Measurements from ENCODE around the gene DHX32.
"Not testable (repeated sequence)": the region's sequence is repeated elsewhere in the genome, so short reads cannot be mapped to it uniquely, and the experiment has no call there.

Gene DHX32

DNA sequence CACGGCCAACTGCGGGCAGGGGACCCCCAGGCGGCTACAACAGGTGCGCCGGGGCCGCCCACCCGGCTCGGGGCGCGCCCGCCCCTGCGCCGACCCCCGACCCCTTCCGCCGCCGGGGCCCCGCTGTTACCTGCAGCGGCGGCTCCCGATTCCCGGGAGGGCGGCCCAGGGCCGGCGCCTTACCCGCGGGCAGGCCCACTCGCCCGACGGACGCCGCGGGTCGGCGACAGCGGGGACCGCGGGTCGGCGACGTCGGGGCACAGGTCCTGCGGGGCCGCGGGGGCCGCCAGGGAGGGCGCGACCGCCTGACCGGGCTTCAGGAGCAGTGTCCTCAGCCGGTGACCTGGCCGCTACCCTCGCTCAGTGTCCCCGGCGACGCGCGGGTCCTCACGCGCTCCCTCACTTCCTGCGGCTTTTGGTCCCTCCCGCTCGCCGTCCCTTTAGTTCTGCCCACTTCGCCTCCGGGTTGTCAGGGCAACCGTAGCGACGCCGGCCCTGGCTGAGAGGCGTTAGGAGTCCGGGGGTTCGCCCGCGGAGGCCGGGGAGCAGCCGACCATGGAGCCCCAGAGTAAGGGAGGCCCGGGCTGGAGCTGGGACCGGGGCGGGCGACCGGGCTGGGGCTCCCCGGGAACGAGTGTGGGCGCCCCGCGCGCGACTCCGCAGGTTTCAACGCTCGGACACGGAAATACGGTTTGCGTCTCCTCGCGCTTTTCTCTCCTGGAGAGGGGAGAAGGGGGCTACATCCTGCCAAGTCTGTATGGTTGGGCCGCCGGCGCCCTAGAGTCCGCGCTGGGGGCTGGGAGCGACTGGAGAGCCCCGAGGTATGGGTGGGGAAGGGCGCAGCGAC lies 15.2 kb upstream of the DHX32 start, which contains the start of gene FANK1:
FANK1 (plus strand) TSS at position 477 of the 847 bp plus-strand sequence; CDS start at position 556, 79 bp downstream.
- peak; percentile 67 to 78 for DNase-seq (ENCODE audit: low read depth in 2 of 2)

DNA sequence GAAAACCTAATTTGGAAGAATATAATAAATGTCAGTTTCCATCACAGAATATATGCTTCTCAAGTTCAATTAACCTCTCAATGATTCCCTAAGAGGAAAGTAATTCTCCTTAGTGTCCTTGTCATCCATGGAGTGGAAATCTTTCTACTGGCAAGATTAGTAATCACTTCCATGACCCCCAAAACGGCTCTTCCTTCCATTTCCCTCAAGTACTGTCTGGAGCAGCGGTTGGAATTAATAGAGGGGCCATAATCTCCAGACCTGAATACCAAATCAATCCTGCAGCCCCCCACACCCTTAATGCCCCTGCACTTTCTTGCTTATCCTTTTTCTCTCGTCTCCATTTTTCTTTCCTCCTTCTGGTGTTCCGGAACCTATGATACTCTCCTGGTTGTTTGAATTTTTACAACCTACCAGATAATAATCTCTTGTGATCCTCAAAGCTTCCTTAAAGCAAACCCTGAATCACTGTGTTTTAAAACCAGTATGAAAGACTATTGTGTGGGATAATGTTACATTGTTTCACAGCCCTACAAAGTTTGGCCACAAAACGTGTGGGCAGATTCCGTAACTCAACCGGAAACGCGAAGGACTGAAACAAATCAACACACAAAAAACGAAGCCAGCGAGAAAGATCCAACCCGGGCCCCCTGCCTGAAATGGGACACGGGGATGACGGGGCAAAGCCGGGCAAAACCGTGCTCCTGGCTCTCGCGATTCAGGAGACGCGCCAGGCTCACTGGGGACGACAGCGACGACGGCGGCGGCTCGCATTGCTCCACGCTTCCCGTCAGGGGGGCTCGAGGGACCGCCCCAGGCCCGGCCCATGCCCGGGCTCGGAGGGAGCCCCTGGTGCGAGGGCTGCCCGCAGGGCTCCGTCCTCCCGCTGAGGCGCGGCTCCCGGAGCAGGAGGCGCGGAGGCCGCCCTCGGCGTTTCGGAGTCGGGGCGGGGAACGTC lies 14.3 kb upstream of the DHX32 start:
- peak; percentile 12 to 48 for DNase-seq (ENCODE audit: low read depth in 2 of 2)

DNA sequence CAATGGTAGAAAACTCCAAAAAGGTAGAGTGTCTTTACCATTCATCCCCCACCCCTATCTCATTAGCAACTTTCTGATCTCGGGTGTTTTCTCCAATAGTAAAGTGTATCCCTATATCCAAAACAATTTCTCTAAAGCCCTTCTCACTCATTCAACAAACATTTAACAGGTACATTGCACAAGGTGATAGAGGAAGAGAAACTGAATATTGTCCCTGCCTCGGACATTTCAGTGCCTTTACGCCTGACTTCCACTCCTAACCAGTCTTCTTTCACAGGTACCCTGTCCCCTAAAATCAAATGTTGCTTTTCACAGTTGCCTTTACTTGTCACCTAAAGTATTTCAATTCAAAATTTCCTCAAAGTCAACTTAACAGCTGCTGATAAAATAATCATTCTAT lies 13.1 kb upstream of the DHX32 start:
- DNase-seq (ENCODE audit: low read depth in 2 of 2) = not testable (repeated sequence)

DNA sequence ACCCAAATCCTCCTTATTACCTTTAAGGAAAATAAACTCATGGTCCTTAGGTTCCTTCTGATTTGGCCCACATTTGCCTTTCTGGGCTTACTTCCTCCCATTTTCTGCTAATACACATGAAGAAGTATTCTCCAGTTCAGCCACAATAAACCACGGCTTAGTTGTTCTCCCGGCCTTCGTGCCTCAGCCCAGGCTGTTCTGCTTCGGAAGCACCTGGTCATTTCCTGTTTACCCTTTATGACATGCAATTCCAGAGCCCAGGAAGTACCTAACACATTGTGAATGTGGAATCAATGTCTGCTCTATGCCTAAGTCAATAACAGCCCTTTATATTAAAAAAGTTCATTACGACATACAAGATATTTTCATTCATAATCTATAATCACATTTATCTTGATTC lies 11.3 kb upstream of the DHX32 start:
- not testable (repeated sequence) for DNase-seq (ENCODE audit: low read depth in 2 of 2)

DNA sequence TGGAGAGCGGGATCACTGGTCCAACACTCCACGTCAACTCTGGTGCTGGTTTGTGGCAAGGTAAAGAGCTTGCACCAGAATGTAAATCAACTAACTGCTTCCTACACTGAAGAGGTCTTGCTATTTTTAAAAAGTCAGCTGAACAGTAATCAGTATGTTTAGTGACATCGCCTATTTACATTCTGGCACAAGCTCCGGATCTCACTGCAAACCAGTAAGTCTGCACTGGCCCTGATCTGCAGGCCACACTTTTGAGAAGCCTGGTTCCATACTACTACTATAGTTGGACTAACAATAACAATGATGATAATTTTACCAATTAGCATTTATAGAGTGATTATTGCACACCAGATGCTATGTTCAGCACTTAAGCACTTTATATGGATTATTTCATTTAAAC lies 8.3 kb upstream of the DHX32 start:
- DNase-seq (ENCODE audit: low read depth in 2 of 2) = not testable (repeated sequence)

DNA sequence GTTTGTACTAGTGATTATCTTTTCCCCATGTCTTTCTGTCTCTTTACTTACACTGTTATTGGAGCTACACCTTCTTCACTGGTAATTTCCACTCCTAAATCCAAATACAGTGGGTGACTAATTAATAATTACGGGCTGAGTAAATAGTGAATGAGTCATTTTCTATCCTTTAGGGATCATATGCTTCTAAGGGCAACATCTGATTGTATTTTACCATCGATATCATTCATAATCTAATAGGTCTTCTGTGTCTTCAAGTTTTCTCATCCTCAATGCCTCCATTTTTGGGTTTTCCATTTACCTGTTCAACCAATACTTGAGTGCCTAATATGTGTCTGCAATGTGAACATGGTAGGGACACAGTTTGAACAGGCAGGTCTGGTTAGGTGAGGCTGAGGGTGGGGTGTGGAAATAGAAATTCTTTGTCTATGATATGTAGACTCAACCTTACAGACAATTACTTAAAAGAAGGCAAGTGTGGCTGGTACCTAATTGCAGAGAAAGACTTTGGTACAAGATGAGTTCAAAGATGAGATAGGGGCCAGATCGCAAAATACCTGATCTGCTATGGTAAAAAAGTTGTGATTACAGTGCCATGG lies 5.9 kb upstream of the DHX32 start:
- DNase-seq (ENCODE audit: low read depth in 2 of 2) = no peak

DNA sequence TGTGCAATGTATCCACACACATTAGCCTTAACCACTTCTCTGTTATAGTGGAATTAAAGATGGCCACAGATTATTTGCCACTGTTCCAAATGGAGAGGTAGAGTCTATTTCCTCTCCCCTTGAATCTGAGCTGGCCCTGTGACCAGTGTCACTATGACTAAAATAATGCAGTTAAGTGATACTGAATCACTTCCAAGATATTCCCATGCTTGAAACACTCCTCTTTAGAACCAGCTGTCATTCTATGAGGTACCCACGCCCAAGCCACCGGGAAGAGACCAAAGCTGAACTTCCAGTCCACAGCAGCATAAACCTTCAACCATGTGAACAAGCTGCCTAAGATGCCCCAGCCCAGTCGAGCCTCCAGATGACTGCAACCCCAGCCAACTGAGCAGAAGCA lies 2.1 kb upstream of the DHX32 start:
- no peak for DNase-seq (ENCODE audit: low read depth in 2 of 2)

DNA sequence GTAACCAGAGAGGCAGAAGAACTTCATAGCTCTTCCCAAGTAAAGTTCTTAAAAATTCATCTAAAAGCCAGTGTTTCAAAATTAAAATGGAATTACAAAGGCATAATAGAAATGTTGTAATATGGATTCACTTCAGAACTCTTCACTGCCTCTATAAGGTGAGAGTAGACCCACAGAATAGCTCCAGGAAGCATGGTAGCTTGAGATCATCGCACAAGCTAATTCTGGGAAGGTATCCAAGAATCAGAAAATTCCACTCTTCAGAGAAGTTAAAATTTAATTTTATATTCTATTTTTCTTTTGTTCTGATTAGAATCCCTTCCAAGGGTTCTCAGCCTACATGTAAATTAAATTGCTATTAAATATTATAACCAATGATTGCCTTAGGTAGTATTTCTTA lies 1.5 kb upstream of the DHX32 start:
- no peak for DNase-seq (ENCODE audit: low read depth in 2 of 2)

DNA sequence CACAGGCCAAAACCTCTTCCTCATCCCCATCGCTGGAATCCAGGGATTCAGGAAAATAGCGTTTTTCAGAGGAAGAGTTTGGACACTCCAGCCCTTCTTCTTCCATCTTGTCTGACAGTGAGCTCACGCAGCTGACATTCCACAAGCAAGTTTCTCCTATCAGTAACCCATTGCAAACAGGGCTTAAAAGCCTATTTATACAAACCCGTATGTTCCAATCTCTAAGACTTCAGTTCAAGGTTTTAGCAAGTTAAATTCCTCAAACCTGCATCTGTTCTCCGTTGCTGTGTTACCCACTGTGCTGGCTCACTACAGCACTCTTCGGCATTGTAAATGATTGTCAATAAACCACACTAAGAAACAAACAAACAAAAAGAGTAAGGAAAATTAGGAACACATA lies 373 bp downstream of the DHX32 start:
- DNase-seq (ENCODE audit: low read depth in 2 of 2) = no peak

DNA sequence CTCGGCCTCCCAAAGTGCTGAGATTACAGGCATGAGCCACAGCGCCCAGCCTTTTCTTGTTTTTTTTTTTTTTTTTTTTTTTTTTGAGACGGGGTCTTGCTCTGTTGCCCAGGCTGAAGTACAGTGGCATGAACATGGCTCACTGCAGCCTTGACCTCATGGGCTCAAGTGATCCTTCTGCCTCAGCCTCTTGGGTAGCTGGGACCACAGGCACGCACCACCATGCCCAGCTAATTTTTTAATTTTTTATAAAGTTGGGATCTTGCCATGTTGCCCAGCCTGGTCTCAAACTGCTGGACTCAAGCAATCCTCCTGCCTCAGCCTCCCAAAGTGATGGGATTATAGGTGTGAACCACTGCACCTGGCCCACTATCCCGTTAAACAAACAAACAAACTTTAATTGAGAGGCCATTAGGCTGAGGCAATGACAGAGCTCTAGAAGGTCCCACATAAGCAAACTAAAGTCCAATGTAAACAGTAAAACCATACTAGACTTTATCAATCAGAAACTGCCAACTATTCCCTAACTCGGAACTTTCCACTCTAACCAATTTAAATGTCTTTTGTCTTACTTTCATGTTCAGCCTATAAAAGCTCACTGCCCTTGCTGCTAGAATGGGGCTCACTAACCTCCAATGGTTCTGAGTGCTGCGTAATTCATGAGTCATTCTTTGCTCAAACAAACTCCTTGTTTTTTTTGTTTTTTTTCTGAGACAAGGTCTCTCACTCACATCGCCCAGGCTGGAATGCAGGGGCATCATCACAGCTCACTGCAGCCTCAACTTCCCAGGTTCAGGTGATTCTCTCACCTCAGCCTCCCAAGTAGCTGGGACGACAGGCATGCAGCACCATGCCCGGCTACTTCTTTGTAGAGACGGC lies 1.9 kb downstream of the DHX32 start:
- no peak for DNase-seq (ENCODE audit: low read depth in 2 of 2)

DNA sequence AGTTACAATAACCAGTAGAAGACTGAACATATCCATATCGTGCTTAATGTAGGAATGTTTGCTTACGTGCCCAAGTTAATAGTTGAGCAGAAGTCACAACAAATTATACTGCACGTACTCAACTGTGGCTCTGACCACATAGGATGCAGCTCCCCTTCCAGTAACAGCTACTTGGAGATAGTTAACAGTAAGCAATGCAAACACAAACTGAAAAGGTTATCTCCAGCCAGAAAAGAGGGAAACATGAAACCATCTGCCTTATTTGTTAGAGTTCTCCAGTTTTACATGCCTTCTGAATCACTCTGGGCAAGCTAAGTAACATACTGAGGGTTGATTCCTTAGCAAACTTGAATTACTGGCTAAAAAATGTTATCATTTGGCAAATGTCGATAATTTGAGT lies 9.8 kb downstream of the DHX32 start:
- no peak for DNase-seq (ENCODE audit: low read depth in 2 of 2)

DNA sequence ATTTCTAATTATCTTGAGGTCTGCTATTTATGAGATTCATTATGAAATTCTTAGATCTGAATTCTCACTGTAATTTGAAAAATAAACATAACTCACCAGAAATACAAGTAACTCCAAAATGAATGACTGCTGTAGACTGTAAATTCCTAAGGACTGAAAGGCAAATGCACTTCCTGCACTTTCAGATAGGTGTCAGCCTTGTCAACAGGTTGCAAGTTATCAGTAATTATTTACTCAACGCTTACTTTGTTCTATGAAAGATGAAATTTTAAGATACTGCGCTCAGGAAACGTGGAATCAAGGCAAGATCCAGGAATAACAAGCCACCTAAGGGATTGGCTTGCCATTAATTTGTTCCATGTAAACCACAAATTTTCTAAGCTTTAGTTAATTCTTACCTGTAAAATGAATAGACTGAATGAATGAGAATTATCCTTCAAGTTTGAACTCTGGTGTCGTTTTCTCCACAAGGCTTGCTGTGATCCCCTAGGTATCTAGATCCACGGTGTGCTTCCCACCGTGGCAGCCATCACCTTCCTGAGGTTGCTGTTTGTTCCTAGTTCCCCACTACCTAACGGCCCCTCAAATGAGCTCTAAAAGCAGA lies 12.6 kb downstream of the DHX32 start:
- DNase-seq (ENCODE audit: low read depth in 2 of 2) = no peak

DNA sequence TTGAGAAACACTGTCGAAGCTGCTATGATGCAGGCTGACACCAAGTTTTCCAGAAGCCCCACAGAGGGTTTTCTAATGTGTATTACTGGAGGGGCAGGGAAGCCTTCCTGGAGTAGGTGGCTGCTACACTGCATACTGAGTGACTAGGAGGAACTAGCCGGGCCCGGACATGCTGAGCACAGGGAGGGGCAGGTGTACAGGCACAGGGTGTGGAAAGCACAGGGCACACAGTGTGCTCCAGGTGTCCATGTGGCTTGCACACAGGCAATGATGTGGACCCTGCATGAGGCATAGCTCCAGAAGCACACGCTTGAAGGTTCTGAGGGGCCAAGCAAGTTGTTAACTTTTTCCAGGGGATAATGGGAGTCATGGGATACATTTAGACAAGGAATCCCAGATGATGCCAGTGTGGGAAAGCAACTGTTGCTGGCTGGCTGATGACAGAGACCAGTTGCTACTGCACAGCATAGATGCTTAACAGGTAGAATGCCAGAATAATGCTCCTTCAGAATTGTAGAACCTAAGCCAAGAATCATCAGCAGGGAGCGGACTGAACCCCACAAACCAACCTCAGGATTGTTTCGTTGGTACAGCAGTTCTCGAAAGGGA lies 14.6 kb downstream of the DHX32 start:
- DNase-seq (ENCODE audit: low read depth in 2 of 2) = no peak

DNA sequence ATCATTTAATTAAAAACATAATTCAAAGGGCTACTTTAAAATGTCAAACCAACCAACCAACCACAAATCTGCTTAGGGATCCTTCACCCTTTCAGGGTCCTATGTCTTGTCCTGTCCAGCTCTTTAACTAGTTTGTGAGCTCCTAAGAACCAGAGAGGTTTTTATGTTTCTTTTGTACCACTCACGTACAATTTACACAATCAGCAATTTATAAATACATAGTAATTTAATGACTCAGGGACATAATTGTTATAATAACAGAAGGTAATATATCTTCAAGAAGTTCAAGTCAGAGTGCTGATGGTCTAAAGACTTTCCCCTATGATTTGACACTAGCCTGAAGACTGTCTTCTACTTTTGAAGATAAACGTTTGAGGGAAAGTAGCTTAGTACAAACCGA lies 16.0 kb downstream of the DHX32 start:
- no peak for DNase-seq (ENCODE audit: low read depth in 2 of 2)

DNA sequence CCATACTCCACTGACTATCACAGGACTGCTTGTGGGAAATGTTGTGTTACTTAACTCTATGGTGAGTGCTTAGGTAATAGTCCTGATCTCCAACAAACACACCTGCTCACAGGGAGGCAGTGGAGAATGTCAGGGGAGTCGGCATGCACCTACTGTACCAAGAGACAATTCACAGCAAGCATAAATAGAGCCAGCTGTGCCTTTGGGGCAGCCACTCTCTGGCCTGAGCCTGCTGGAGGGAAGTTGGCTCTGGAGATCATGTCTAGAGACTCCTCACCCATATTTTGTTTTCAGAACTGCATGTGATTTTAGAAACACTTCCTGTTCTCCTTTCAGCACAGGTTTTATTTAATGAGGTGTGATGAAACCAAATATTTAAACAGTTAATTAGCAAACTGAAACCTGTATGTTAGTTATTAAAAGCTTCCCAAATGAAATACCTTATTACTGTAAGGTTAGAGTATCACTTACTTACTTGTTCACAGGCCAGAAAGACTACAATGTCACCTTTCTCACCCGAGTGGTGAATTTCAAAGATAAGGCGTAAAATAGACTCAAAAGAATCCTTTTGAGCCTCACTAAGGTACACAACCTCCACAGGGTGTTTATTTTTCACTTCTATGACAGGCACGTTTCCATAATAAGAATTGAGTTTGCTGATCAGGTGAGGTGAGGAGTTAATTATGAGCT lies 21.8 kb downstream of the DHX32 start:
- DNase-seq (ENCODE audit: low read depth in 2 of 2) = no peak

DNA sequence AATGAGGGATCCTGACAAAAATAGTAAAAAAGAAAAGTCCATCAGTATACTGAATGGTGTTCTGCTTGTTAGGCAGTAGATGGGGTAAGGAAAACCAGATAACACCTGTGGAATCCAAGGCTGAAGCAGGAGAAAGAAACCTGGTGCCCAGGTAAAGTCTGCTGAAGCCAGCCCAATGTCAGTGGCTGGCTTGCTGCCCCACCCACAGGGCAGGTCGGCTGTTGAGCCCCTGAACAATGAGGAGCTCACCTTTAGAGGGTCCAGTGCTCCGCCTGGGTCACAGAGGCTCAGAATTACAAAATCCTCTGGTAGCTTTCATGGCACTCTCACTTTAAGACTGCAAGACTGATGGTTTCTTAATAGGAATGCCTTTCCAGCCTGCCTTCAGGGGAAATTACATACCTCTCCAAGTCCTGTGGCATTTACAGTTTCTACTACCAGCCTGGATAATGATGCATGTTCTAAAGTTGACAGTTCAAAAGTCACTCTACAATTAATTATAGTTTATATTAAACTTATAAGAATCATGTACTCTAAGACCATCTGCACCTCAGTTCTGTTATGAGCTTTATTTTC lies 23.8 kb downstream of the DHX32 start:
- no peak for DNase-seq (ENCODE audit: low read depth in 2 of 2)

DNA sequence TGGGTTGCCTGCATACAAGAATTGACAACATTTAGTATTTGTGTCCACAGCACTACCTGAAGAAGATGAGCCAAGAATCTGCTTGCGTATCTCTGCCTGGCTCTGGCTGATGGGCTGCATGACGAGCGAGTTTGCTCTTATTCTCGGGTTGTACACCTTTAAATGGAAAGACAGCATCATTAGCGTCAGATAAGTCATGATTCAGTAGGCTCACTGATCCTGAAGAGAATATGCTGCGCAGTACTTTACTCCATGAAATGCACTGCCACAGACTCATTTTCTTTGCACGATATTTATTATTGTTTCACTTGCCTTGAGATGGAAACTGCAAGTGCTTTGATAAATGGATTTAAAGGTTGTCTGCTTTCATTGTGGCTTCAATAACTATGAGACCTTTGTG lies 28.6 kb downstream of the DHX32 start:
- no peak for DNase-seq (ENCODE audit: low read depth in 2 of 2)

DNA sequence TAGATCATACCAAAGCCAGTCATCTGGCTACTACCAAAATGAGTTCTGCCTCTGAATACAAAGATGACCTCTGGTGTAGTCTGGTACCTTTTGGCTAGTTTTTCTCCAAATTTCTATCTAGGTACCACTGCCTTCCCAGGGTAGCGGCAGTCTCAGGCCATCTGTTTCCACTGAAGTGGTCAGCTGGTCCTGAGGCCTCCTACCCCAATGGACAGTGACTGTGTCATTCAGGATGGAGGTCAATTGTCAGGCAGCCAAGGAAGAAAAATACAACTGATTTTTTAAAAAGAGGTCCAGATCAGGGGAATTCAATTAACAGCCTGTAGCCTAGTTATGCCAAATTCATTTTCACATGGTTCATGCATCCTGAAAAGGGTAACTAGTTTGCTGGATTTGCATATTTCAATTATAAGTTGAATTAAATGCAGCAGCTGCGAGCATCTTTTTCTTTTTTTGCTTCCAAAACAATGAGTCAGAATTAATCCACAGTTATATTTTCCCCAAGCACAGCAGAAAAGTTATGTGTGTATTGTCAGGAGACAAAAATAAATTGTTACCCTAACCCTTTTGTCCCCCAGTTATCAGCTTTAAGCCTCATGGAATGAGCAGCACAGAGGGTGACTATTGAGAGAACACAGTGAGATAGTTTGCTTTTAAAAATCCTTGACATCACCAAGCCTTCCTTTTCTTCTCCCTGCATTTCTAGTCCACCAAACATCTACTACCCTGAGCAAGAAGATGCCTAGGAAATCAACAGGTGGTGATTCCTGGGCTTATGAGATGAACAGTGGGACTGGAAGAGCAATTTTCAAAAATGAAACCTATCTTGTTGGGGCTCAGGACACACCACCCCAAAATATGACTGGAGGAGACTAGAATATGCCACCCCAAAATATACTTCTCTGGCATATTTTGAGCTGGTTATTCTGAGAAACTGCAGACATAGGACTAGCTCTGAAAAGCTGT lies 30.0 kb downstream of the DHX32 start:
- no peak for DNase-seq (ENCODE audit: low read depth in 2 of 2)

All from stimulated activated CD4-positive, alpha-beta T cell treated with anti-CD3 and anti-CD28 coated beads, Interleukin-12 subunit alpha, Interleukin-12 subunit beta, amount 100 ng/mL, for 24 hours (primary cell).